Activated T-cell treated with anti-CD3 and anti-CD28 coated beads for 1 hour (primary cell): ENCODE measurements around the gene SEMA3F.

ENCODE experiments used
- DNase-seq: peaks from one replicate; pipeline ENCODE4 v3.0.0-alpha.2; 2020; ENCODE audit warnings: low read depth

SEMA3F gene

DNA sequence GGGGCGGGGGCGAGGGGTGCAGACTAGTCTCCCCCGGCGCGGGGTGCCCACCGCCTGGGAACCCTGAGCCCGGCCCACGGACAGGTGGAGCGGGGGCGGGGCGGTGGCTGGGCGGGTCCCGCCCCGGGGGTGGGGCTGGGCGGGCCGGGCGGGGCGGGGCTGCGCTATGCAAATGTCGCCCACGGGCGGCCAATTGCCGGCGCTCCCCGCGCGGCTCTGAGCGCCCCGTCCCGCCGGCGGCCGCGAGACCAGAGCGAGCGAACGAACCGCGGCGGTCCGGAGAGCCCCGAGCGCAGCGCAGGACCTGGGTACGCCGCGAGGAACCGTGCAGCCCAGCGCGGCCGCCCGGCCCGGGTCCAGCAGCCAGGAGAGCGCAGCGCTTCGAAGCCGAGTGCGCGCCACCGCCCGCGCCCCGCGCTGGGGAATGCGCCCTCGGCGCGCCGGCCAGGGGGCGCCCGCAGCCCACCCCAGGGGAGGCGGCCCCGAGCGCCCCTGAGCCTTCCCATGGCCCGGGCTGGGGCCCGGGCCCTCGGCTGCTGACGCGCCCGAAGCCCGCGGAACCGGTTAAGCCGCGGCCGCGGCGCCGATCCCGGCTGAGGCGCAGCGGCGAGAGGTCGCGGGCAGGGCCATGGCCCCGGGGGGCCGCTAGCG, at the start of gene SEMA3F:
SEMA3F (plus strand) TSS at position 485 of the 651 bp plus-strand sequence. CDS start 4,299 bp downstream, outside the sequence.
- DNase-seq: peak; percentile 58

DNA sequence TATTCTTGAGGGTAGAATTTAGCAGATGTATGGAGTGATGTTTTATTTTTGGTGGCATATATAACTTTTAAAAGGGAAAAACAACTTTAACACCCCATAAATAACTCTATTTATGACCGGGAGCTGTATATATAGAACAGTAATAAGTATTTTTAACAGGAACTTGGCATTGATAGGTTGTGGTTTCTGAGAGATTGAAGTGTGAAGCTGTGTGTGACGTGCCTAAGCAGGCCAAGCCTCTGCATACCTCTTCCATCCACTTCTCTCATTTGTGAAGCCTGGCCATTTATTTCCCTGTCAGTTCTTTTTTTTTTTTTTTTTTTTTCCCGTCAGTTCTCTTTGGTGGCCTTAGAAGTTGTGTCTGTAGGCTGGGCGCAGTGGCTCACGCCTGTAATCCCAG, 43.4 kb upstream of the SEMA3F start:
- no peak for DNase-seq

GRCh38 chr3:50112462-50112861, 42.7 kb upstream of the SEMA3F start:
- DNase-seq: no peak

DNA sequence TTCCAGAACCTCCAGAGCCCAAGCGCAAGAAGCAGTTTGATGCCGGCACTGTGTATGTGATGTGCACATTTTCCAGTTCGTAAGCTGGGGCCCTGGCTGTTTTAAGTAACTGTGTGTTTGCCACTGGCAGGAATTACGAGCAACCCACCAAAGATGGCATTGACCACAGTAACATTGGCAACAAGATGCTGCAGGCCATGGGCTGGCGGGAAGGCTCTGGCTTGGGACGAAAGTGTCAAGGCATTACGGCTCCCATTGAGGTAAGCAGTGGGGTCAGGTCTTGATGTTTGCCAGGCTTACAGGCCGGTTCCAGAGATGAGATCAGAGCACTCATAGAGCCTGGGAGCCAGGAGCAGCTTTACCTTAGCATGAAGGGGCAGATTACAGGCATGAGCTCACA, 38.0 kb upstream of the SEMA3F start:
- no peak for DNase-seq

- no peak for DNase-seq
Measured at GRCh38 chr3:50118237-50118636, 36.9 kb upstream of the SEMA3F start.

GRCh38 chr3:50119786-50120185, 35.3 kb upstream of the SEMA3F start:
- DNase-seq: no peak

DNA sequence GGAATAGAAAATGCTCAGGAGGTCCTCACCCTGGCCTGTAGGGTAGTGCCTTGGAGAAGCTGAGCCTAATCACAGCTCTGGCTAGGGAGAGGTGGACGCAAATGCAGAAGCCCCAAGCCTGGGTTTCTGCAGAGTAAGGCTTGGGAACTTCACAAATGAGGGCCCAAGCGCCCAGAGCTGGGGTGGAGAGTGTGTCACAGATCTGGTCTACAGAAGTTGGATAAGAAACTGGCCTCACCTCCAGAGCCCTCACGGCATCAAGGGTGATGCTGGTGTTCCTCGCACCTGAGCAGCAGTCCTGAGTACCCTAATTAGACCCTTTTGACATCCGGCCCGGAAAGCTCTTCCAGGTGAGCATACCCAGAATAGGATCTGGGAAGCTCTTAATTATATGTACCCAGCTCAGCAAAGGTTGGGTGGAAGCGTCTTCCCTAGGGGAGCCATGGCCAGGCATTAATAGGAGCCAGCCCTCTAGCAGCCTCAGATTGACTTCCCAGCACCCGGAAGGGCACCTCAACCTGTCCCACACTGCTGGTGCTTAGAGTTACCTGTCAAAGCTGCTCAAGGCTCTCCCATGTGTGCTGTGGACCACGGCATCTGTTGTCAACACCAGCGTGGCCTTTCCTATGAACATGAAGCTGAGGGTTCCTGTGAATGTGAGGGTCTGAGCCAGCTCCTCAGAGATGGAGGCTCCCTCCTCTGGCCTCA, 34.6 kb upstream of the SEMA3F start:
- no peak for DNase-seq

DNA sequence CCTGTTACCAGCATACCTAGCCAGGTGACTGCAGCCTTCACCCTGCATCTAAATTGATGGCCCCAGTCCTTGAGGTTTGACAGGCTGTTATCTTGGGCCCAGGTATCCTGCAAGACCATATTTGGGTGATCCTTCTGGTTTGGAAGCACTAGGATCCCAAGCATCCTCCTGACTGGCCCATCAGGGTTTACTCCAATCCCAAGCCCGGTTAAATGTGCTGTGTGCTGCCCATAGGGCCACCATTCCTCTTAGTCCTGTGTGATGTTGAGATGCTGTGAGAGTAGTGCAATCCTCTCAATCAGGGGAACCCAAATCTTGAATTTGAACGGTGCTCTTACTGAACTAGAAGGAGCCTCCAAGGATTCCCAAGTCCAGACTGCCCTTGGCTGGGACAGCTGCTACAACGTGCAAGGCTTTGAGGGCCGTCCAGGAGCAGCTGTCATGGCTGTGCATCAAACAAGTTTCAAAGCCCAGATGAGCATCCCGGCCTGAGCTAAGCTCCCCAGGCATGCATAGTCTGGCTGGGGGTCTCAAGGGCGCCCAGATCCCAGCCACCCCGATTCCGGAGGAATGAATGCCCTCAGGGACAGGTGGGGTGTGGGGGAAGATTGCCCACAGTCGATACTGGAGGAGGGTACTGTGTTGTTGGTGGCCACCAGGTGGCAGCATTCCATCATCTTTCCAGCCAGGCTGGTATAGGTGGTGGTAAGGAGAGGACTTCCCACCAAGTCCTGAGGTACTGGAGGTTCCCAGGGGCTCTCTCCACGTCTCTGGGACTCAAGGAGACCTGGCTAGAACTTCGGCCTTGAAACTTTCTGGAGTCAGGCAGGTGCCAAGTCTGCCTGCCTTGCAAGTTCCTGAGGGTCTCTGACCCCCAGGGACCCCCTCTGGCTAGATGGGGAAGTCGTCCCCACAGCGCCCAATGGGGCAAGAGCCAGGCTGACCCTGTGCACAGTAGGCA, 33.8 kb upstream of the SEMA3F start:
- peak; percentile 57 for DNase-seq

- no peak for DNase-seq
Measured at GRCh38 chr3:50122071-50122470, 33.1 kb upstream of the SEMA3F start.

DNA sequence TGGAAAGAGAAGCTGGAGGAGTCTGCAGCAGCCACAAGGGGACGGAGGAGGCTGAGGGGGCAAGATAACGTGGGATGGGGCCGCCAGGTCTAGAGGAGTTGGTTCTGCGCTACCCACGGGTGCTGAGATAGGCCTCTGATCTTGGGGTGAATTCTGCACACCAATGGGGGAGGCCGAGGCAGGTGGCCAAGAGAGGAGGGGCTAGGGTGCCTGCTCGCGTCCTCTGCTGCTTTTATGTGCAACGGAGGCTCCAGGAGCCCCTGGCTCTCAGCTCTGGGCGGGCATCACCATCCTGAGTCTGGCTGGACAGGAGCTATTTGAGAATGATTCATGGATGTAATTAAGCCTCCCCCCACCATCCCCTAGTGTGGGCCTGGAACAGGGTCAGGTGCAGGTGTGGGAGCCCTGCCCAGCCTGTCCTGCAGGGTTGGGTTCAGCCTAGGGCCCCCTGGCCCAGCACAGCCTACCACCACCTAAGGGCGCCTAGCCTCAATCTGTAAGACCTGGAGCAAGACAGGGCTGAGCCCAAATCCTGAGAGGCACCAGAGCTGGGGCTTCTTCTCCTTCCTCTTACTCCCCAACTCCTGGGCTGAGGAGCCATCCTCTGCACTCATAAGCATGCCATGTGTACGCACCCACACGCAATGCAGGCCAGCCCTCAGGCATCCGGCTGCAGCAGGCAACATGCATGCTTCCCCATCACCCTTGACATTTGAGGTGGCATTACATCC, 32.3 kb upstream of the SEMA3F start:
- DNase-seq: no peak

DNA sequence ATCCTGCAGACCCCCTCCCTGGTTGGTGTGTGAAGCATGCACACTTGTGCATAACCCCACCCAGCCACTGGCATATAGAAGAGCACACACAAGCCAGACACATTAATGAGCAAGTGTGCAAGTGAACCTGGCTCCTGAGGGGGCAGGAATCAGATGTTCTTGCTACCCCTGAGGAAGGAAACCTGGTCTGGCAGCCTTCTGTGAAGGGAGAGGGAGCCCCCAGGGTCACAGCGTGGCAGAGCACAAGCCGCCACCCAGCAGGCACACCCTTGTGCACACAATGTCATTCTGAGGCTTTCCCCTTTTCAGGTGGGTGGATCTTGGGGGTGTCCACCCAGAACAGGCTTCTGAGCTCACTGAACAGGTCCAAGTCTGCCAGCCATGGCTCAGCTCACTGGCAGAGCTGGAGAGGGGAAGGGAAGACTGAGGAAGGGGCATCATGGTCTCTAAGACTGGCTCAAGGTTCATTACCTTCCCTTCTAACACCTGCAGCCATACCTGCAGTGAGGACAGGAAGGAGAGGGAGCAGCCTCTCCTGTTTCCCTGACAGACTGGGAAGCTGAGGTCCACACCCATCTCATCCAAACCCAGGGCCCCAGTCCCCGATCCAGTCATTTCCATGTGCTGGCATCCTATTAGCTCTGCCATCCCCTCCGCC, 31.6 kb upstream of the SEMA3F start:
- no peak for DNase-seq

- DNase-seq: no peak
Measured at GRCh38 chr3:50124052-50124799, 30.9 kb upstream of the SEMA3F start.

- no peak for DNase-seq
Measured at GRCh38 chr3:50124800-50125178, 30.3 kb upstream of the SEMA3F start.

DNA sequence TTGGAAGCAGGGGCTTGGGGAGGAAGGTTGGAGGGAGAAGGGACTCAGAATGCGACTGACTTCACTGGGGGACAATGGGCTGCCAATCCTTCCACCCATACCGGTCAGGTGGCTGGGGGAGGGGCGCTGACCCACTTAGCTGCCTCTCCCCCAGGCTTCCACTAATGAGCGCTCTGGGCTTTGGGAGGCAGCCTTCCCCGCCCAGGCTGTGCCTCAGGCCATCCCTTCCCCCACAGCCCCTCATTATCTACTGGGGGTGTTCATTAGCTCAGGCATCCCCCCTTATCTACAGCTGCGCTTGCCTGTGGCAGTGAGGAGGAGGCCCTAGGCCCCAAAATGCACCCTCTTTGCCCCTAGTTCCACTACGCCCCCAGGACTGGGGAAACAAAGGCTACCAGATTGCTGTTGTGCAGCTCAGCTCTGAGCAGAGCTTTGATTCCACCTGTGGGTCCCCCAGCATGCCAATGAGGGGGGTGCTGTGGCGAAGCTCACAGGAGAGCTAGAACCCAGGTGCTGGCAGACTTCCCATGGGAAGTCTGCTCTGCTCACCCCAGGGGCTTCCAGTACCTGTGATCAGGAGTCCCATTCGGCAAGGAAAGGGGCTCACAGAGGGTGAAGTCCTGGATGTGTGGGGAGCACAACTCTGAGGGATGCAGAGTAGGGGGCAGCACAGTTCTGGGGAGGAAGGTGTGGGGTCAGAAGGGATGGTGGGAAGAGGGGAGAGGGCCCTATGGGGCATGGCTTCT, 29.4 kb upstream of the SEMA3F start:
- DNase-seq: no peak

DNA sequence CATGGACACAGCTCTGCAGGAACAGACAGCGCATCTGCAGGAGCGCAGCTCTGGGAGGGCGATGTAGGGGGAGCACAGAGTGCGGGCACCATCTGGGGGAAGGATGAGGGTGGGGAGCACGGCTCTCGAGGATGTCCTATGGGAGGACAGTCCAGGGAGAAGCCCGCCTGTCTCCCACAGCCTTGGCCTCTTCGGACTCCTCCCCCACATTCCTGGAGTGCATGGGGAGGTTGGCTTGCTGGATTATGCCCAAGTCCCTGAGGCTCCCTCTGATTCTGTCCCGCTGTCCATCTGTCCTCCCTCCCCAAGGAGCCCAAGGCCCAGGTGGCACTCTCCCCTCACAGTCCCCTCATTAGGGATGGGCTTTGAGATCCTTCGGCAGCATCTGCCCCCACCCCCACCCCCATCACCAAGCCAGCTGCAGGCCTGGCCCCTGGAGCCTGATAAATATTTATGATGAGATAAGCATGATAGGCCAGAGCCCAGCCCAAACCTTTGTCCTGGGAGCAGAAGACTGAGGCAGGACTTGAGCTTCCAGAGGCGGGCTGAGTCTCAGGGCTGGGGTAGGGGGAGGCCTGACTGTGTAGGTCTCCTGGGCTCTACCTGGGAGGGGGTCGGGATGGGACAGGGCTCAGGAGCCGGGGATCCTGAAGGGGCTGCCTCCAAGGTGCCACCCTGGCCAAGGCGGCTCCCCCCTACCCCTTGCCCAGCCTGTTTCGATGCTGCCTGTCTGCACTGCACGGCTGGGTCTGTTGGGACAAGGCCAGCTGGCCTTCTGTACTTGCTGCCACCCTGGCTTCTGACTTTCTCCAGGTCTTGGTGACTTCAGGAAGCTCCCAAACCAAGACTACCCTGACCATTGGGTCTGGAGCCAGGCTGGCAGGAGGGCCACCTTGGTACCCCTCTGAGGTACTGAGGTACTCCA, 28.6 kb upstream of the SEMA3F start:
- DNase-seq: no peak

DNA sequence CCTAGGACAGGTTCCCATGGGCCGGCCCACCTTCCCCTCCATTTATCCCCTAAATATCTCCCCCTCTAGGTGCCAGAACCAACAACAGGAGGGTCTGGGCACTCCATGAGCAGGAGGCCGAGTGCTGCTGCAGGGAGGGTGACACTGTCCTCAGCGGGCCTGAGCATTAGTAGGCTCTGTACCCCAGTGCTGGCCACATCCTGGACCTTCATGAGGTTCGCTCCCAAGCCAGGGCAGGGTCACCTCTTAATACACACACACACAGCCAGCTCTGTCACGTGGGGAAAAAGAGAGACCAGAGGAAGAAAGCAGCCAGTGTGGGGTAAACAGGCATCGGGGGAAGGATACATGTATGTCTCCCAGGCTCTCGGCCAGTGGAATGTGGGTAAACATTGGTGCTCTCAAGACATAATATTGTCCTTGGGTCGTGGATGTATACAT, 27.9 kb upstream of the SEMA3F start:
- DNase-seq: no peak

GRCh38 chr3:50128001-50128400, 27.1 kb upstream of the SEMA3F start:
- DNase-seq: no peak

DNA sequence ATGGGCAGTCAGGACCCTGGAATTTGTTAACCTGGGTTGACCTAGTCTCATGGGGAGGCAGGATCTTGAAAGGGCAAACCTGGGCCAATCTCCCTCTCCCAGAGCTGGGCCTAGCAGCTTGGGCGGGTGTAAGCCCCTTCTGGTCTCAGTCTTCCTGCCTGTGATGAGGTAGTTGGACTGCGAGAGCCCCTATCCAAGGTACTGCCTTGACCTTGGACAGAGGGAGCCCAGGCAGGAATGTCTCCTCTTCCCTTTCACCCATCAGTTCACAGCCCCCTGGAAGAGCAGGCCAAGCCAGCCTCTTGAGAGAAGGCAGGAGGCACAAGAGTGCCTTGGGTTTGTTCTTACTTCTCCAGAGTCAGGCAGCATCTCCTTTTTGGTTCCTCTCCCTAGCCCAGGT, 24.7 kb upstream of the SEMA3F start:
- no peak for DNase-seq
